Gastrocnemius medialis (tissue), 4 donors: ENCODE measurements around the gene EMX2. TPM values are rescaled to one million over a fixed set of nuclear protein-coding genes. Genes with fewer than 3 reads are reported as not detected.

Experiments used
- ATAC-seq, 2 donors: fragments of 150-250 bp; one replicate each; pipeline ENCODE4 v1.9.1; 2016
- DNase-seq, 2 donors: peaks; one replicate each; pipeline ENCODE4 v3.0.0-alpha.2; 2019
- H3K27ac ChIP-seq, 4 donors: fragments of 200-600 bp; sonication (generic); 1 replicate in 1 of 4; 2 replicates in 3 of 4; pipeline ENCODE4 v1.5.1; 2016 to 2018; ENCODE audit warnings: mild to moderate bottlenecking in 2 of 4, moderate library complexity in 1 of 4
- H3K27me3 ChIP-seq, 3 donors: fragments of 200-600 bp; sonication (generic) in 2 of 3; 1 replicate in 1 of 3; 2 replicates in 2 of 3; pipeline versions ENCODE4 v1.5.1 to v1.6.0; 2016 to 2019; ENCODE audit warnings: mild to moderate bottlenecking in 1 of 3, moderate library complexity in 1 of 3
- H3K36me3 ChIP-seq, 2 donors: fragments of 200-600 bp; sonication (generic) in 1 of 2; one replicate each; pipeline ENCODE4 v1.5.1; 2017 to 2018
- H3K4me1 ChIP-seq, 2 donors: fragments of 200-600 bp; sonication (generic) in 1 of 2; one replicate each; pipeline ENCODE4 v1.5.1; 2016 to 2017; ENCODE audit warnings: mild to moderate bottlenecking in 2 of 2
- H3K4me3 ChIP-seq, 4 donors: fragments of 200-600 bp; sonication (generic) in 3 of 4; 1 replicate in 1 of 4; 2 replicates in 3 of 4; pipeline ENCODE4 v1.5.1; 2016 to 2019; ENCODE audit warnings: mild to moderate bottlenecking in 2 of 4
- H3K9me3 ChIP-seq, 3 donors: fragments of 200-600 bp; sonication (generic) in 2 of 3; 1 replicate in 1 of 3; 2 replicates in 2 of 3; pipeline ENCODE4 v1.5.1; 2016 to 2019
- POLR2A ChIP-seq, 2 donors: fragments of 450-650 bp; IDR thresholded peaks; one replicate each; pipeline ENCODE4 v1.6.1; 2017; ENCODE audit warnings: antibody characterized with exemption in 2 of 2, mild to moderate bottlenecking in 2 of 2, moderate library complexity in 2 of 2
- in situ Hi-C, 4 donors: fragments of 200-750 bp; cut with MboI; loops; one replicate each; pipeline versions ENCODE4 v1.15.0 to v1.8.0; 2017; ENCODE audit warnings: low sequenced_read_pairs in 4 of 4
- intact Hi-C: fragments of 100-400 bp; cut with DNase I; formaldehyde crosslinking; loops from one replicate; pipeline ENCODE4 v1.15.1; 2023; ENCODE audit warnings: low total_unique reads
- total RNA-seq, 4 donors: library from RNA; depleted of rRNA; stranded (reverse); fragments of >200 nt; gene quantifications; one replicate each; pipeline versions ENCODE4 v1.1.0 to v1.2.3, GENCODE V29; 2016
- TF ChIP-seq, protein P1 (sequence below), 5 experiments: fragments of 450-650 bp in 3 of 5; fragments of 200-600 bp in 2 of 5; sonication (generic) in 2 of 5; IDR thresholded peaks in 4 of 5; conservative IDR thresholded peaks in 1 of 5; 1 replicate in 4 of 5; 2 replicates in 1 of 5; pipeline ENCODE4 v1.5.1; 2016 to 2019; ENCODE audit warnings: antibody characterized with exemption in 5 of 5, mild to moderate bottlenecking in 3 of 5, moderate library complexity in 3 of 5

EMX2 gene
- total RNA-seq, 4 donors from 2014 or later, result 0.46 to 1.5 (median 0.82) TPM

- Histone ChIP-seq H3K36me3 (no peaks in the 10 kb centered on the region), H3K27ac (no peak overlapping the region), H3K4me3 (no peak overlapping the region), H3K27me3 (peaks cover 83 to 89% (median 86%) of the 10 kb centered on the region in 3 donors), H3K4me1 (peaks cover 12 to 24% of the 10 kb centered on the region in 2 donors), H3K9me3 (no peaks in the 10 kb centered on the region)
- TF ChIP-seq, protein P1, sequence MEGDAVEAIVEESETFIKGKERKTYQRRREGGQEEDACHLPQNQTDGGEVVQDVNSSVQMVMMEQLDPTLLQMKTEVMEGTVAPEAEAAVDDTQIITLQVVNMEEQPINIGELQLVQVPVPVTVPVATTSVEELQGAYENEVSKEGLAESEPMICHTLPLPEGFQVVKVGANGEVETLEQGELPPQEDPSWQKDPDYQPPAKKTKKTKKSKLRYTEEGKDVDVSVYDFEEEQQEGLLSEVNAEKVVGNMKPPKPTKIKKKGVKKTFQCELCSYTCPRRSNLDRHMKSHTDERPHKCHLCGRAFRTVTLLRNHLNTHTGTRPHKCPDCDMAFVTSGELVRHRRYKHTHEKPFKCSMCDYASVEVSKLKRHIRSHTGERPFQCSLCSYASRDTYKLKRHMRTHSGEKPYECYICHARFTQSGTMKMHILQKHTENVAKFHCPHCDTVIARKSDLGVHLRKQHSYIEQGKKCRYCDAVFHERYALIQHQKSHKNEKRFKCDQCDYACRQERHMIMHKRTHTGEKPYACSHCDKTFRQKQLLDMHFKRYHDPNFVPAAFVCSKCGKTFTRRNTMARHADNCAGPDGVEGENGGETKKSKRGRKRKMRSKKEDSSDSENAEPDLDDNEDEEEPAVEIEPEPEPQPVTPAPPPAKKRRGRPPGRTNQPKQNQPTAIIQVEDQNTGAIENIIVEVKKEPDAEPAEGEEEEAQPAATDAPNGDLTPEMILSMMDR (IDR thresholded peaks at IDR 0.05 in 4 of 5, conservative IDR thresholded peaks at IDR 0.05 in 1 of 5), result no peak
- TF ChIP-seq POLR2A (IDR thresholded peaks at IDR 0.05), result no peak
- DNase-seq, result no peak
- no peak for ATAC-seq
- in situ Hi-C loops (no loop called here), intact Hi-C loops (loop anchor here (10.0 kb wide), 1 partner anchor 225 kb away; no protein-coding TSS in a partner anchor)
Observed at GRCh38 chr10:117539361-117539773, 3.2 kb upstream of the EMX2 start.

GRCh38 chr10:117539903-117540639, 2.5 kb upstream of the EMX2 start:
- in situ Hi-C loops, result no loop called here
- intact Hi-C loops, result loop anchor here (10.0 kb wide), 1 partner anchor 225 kb away; no protein-coding TSS in a partner anchor
- no peaks in the 10 kb centered on the region for H3K9me3 ChIP-seq
- no peaks in the 10 kb centered on the region for H3K36me3 ChIP-seq
- DNase-seq (no peak), ATAC-seq (no peak)
- H3K4me1 ChIP-seq, result peaks cover 18 to 26% of the 10 kb centered on the region in 2 donors
- H3K27ac ChIP-seq, result no peak overlapping the region
- TF ChIP-seq POLR2A (IDR thresholded peaks at IDR 0.05), result no peak
- TF ChIP-seq, protein P1 (IDR thresholded peaks at IDR 0.05 in 4 of 5, conservative IDR thresholded peaks at IDR 0.05 in 1 of 5), result no peak
- H3K27me3 ChIP-seq, result peaks cover 83 to 89% (median 85%) of the 10 kb centered on the region in 3 donors
- H3K4me3 ChIP-seq, result no peak overlapping the region

GRCh38 chr10:117540640-117541404, 1.7 kb upstream of the EMX2 start:
- Histone ChIP-seq H3K4me1 (peaks cover 19 to 27% of the 10 kb centered on the region in 2 donors), H3K27ac (no peak overlapping the region), H3K9me3 (no peaks in the 10 kb centered on the region), H3K27me3 (peaks cover 83 to 89% (median 85%) of the 10 kb centered on the region in 3 donors), H3K36me3 (no peaks in the 10 kb centered on the region), H3K4me3 (peak overlapping the region in 3 of 4 donors; percentile 27 to 60 (median 57))
- in situ Hi-C loops (no loop called here), intact Hi-C loops (no loop called here)
- ATAC-seq, result no peak
- TF ChIP-seq, protein P1 (IDR thresholded peaks at IDR 0.05 in 4 of 5, conservative IDR thresholded peaks at IDR 0.05 in 1 of 5), result no peak
- no peak for TF ChIP-seq POLR2A (IDR thresholded peaks at IDR 0.05)
- no peak for DNase-seq

DNA sequence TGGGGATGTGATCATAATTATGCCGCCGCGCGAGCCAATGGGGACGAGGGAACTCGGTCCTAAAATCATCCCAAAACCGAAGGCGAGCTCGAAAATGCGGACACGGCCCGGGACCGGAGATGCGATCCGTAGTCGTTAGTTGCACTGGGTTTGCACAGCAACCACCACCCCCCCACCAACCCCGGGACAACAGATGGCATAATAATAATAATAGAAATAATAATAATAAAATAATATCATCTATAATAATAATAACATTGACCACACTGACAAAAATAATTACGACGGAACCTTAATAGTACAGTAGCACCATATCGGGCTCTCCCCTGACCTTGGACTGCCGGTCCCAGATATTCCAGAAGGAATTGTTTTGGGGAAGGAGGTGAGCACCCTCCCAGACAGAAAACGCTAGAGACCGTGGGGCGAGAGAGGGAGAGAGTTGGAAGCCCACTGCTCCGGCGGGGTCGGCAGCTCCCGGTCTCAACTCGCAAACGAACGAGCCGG, 1.1 kb upstream of the EMX2 start:
- H3K27me3 ChIP-seq, result peaks cover 83 to 89% (median 85%) of the 10 kb centered on the region in 3 donors
- H3K4me1 ChIP-seq, result peaks cover 19 to 28% of the 10 kb centered on the region in 2 donors
- peak overlapping the region; percentile 54 to 74 (median 58) for H3K4me3 ChIP-seq
- no peak for TF ChIP-seq POLR2A (IDR thresholded peaks at IDR 0.05)
- TF ChIP-seq, protein P1 (IDR thresholded peaks at IDR 0.05 in 4 of 5, conservative IDR thresholded peaks at IDR 0.05 in 1 of 5), result no peak
- no peaks in the 10 kb centered on the region for H3K9me3 ChIP-seq
- intact Hi-C loops, result no loop called here
- DNase-seq (peak; percentile 46 to 61), ATAC-seq (peak in 1 of 2 donors; percentile 26)
- no peaks in the 10 kb centered on the region for H3K36me3 ChIP-seq
- peak overlapping the region; percentile 73 to 80 (median 76) for H3K27ac ChIP-seq
- in situ Hi-C loops, result no loop called here
